Activated T-helper 17 cell treated with anti-CD3 and anti-CD28 coated beads, Interleukin-2, amount 50 U/mL, for 72 hours (primary cell): Measurements from ENCODE around the gene CXXC5. TPM values are rescaled to one million over a fixed set of nuclear protein-coding genes. Genes with fewer than 3 reads are reported as not detected.

ENCODE experiments used
- ATAC-seq: fragments of 150-1000 bp; cut with Tn5 transposase; replicated peaks from 2 replicates; pipeline ENCODE4 v1.10.0; 2021; ENCODE audit warnings: mild to moderate bottlenecking, moderate library complexity
- H3K27ac Mint-ChIP-seq: one replicate; pipeline ENCODE4 v1.8.0; 2022; ENCODE audit warnings: mixed read lengths
- H3K27me3 Mint-ChIP-seq: one replicate; pipeline ENCODE4 v1.8.0; 2022; ENCODE audit warnings: mixed read lengths
- H3K36me3 Mint-ChIP-seq: one replicate; pipeline ENCODE4 v1.8.0; 2022; ENCODE audit warnings: low read depth, mild to moderate bottlenecking, mixed read lengths
- H3K4me1 Mint-ChIP-seq: one replicate; pipeline ENCODE4 v1.8.0; 2022; ENCODE audit warnings: mixed read lengths
- H3K4me3 Mint-ChIP-seq: one replicate; pipeline ENCODE4 v1.8.0; 2022; ENCODE audit warnings: mild to moderate bottlenecking, mixed read lengths
- H3K9me3 Mint-ChIP-seq: one replicate; pipeline ENCODE4 v1.8.0; 2022; ENCODE audit warnings: mixed read lengths
- total RNA-seq, 2 donors: library from RNA; stranded (reverse); gene quantifications; one replicate each; pipeline ENCODE4 v1.2.3, GENCODE V29; 2022

Gene CXXC5
- total RNA-seq, 2 donors from 2014 or later = 0.89 to 2.7 TPM

- Mint-ChIP-seq H3K36me3 (no peaks in the 10 kb centered on the region), H3K27me3 (no peaks in the 10 kb centered on the region), H3K27ac (no peak overlapping the region), H3K4me3 (no peak overlapping the region), H3K9me3 (no peaks in the 10 kb centered on the region), H3K4me1 (peaks cover 4% of the 10 kb centered on the region)
- ATAC-seq = no peak
These were observed 14.5 kb downstream of the CXXC5 start for GRCh38 chr5:139662617-139663016.

- no peaks in the 10 kb centered on the region for H3K9me3 Mint-ChIP-seq
- no peak overlapping the region for H3K4me3 Mint-ChIP-seq
- no peaks in the 10 kb centered on the region for H3K36me3 Mint-ChIP-seq
- ATAC-seq = no peak
- H3K27ac Mint-ChIP-seq = no peak overlapping the region
- no peaks in the 10 kb centered on the region for H3K27me3 Mint-ChIP-seq
- peaks cover 4% of the 10 kb centered on the region for H3K4me1 Mint-ChIP-seq
These were observed 15.3 kb downstream of the CXXC5 start for GRCh38 chr5:139663207-139664085.

GRCh38 chr5:139664086-139664693 lies 16.0 kb downstream of the CXXC5 start:
- Mint-ChIP-seq H3K27me3 (no peaks in the 10 kb centered on the region), H3K36me3 (no peaks in the 10 kb centered on the region), H3K4me3 (no peak overlapping the region), H3K27ac (no peak overlapping the region), H3K9me3 (no peaks in the 10 kb centered on the region), H3K4me1 (peaks cover 4% of the 10 kb centered on the region)
- ATAC-seq = no peak

DNA sequence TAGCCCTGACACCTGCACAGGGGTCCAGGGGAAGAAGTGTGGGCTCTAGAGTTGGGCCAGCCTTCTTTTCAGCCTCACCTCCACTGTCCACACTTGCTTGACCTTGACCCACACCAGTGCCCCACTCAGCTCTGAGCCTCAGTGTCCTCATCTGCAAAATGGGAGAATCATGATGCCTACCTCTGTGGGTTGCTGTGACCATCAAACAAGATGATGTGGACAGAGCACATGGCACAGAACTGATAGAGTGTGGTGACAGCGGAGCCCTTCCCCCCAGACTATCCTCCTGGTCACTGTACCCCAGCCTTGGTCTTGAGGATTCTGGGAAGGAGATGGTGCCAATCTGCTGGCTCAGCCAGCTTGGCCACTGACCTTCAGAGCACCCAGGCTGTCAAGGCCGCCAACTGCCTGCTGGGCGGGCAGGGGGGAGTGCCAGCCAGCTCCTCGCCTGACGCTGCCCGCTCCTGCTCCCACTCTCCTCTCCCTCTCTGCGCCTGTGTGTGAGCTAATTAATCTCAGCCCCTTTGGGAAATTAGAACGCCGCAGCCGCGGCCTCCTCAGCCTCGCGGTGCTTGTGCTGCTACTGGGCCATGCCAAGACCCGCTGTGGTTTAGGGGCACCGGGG lies 16.7 kb downstream of the CXXC5 start:
- no peak overlapping the region for H3K4me3 Mint-ChIP-seq
- no peaks in the 10 kb centered on the region for H3K36me3 Mint-ChIP-seq
- H3K27ac Mint-ChIP-seq = no peak overlapping the region
- H3K27me3 Mint-ChIP-seq = peaks cover 4% of the 10 kb centered on the region
- H3K4me1 Mint-ChIP-seq = peaks cover 9% of the 10 kb centered on the region
- ATAC-seq = no peak
- no peaks in the 10 kb centered on the region for H3K9me3 Mint-ChIP-seq

- H3K9me3 Mint-ChIP-seq = no peaks in the 10 kb centered on the region
- H3K27me3 Mint-ChIP-seq = peaks cover 4% of the 10 kb centered on the region
- no peaks in the 10 kb centered on the region for H3K36me3 Mint-ChIP-seq
- peaks cover 9% of the 10 kb centered on the region for H3K4me1 Mint-ChIP-seq
- no peak overlapping the region for H3K27ac Mint-ChIP-seq
- no peak overlapping the region for H3K4me3 Mint-ChIP-seq
- no peak for ATAC-seq
These were observed 17.5 kb downstream of the CXXC5 start for GRCh38 chr5:139665626-139666025.

DNA sequence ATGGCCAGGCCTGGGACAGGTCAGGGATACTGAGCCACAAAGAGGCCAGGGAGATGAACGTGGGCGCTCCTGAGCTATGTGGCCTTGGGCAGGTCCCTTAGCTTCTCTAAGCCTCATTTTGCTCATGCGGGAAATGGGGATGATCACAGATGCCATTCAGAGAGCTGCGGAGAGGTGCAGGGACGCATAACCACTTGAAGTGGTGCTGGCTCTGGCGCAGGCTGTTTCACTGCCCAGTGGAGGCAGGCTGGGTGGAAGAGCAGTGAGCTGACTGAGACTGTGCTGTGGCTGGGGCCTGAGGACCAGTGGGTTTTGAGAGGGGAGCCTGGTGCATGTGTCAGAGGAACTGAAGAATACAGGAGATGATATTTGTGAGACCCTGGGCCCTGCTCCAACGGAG lies 18.4 kb downstream of the CXXC5 start:
- Mint-ChIP-seq H3K36me3 (no peaks in the 10 kb centered on the region), H3K4me1 (peaks cover 9% of the 10 kb centered on the region), H3K27me3 (peaks cover 4% of the 10 kb centered on the region), H3K27ac (no peak overlapping the region), H3K9me3 (no peaks in the 10 kb centered on the region), H3K4me3 (no peak overlapping the region)
- peak; percentile 10 for ATAC-seq

DNA sequence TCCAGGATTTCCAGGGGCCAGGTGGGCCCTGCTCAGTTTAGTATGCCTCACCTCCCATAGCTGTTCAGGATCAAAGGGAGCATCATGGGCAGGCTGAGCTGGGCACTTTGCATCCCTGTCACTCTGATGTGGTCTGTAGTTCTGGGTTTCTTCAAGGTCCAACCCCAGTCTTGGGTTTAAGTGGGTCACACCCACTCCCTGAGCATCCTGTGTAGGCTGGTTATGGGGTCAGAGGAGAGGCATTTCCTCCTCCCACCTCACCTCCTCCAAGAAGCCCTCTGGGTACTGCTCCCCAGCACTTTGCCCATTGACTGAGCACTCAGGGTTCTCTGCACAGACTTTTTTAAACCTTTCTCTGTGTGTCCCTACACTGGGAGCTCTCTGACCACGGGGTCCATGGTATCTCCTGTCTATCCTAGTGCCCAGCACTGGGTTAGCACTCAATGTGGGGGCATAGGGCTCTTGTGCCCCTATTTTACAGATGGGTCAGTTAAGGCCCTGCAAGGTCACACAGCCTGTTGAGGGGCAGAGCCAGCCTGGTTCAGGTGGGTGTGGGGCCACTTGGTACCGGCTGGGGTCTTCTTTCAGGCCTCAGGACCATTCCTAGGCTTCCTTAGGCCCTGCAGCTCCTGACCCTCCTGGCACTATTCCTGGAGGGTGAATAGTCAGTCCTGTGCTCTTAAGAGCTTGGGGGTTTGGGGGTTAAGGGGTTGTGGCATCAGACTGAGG lies 19.0 kb downstream of the CXXC5 start:
- Mint-ChIP-seq H3K4me3 (peak overlapping the region; percentile 65), H3K4me1 (peaks cover 9% of the 10 kb centered on the region), H3K27ac (no peak overlapping the region), H3K36me3 (no peaks in the 10 kb centered on the region), H3K27me3 (peaks cover 4% of the 10 kb centered on the region), H3K9me3 (no peaks in the 10 kb centered on the region)
- ATAC-seq = peak; percentile 23

- no peaks in the 10 kb centered on the region for H3K36me3 Mint-ChIP-seq
- ATAC-seq = no peak
- H3K9me3 Mint-ChIP-seq = no peaks in the 10 kb centered on the region
- peaks cover 4% of the 10 kb centered on the region for H3K27me3 Mint-ChIP-seq
- peaks cover 9% of the 10 kb centered on the region for H3K4me1 Mint-ChIP-seq
- H3K4me3 Mint-ChIP-seq = peak overlapping the region; percentile 65
- H3K27ac Mint-ChIP-seq = peak overlapping the region; percentile 48
These were observed 19.5 kb downstream of the CXXC5 start for GRCh38 chr5:139667730-139668063.

GRCh38 chr5:139668064-139668880 lies 20.1 kb downstream of the CXXC5 start:
- Mint-ChIP-seq H3K27ac (peak overlapping the region; percentile 48), H3K9me3 (no peaks in the 10 kb centered on the region), H3K4me1 (peaks cover 9% of the 10 kb centered on the region), H3K4me3 (peak overlapping the region; percentile 65), H3K36me3 (no peaks in the 10 kb centered on the region), H3K27me3 (peaks cover 4% of the 10 kb centered on the region)
- ATAC-seq = peak; percentile 74

- ATAC-seq = no peak
- peaks cover 9% of the 10 kb centered on the region for H3K4me1 Mint-ChIP-seq
- H3K27ac Mint-ChIP-seq = peak overlapping the region; percentile 48
- peak overlapping the region; percentile 65 for H3K4me3 Mint-ChIP-seq
- H3K27me3 Mint-ChIP-seq = peaks cover 4% of the 10 kb centered on the region
- H3K36me3 Mint-ChIP-seq = no peaks in the 10 kb centered on the region
- no peaks in the 10 kb centered on the region for H3K9me3 Mint-ChIP-seq
These were observed 20.9 kb downstream of the CXXC5 start for GRCh38 chr5:139668924-139669661.

GRCh38 chr5:139669662-139670368 lies 21.7 kb downstream of the CXXC5 start:
- Mint-ChIP-seq H3K27ac (no peak overlapping the region), H3K27me3 (peaks cover 4% of the 10 kb centered on the region), H3K9me3 (no peaks in the 10 kb centered on the region), H3K4me1 (peaks cover 9% of the 10 kb centered on the region), H3K4me3 (peak overlapping the region; percentile 65), H3K36me3 (no peaks in the 10 kb centered on the region)
- ATAC-seq = no peak

- H3K36me3 Mint-ChIP-seq = no peaks in the 10 kb centered on the region
- H3K4me1 Mint-ChIP-seq = peaks cover 9% of the 10 kb centered on the region
- H3K4me3 Mint-ChIP-seq = peak overlapping the region; percentile 65
- no peak for ATAC-seq
- no peaks in the 10 kb centered on the region for H3K9me3 Mint-ChIP-seq
- no peak overlapping the region for H3K27ac Mint-ChIP-seq
- H3K27me3 Mint-ChIP-seq = peaks cover 4% of the 10 kb centered on the region
These were observed 22.4 kb downstream of the CXXC5 start for GRCh38 chr5:139670369-139671095.
